H1 (cell line): Measurements from ENCODE around the gene ACSF2. TPM values are rescaled to one million over a fixed set of nuclear protein-coding genes. Genes with fewer than 3 reads are reported as not detected.

Experiments
- CHD7 ChIP-seq: fragments of 300-600 bp; sonication (generic); IDR thresholded peaks from 2 replicates; pipeline ENCODE4 v1.7.1; 2012; ENCODE audit warnings: low read length, moderate library complexity, mild to moderate bottlenecking, inconsistent platforms; ENCODE audit not compliant: insufficient replicate concordance
- KDM5A ChIP-seq: fragments of 200-600 bp; IDR thresholded peaks from 2 replicates; pipeline ENCODE4 v1.7.1; 2012; ENCODE audit warnings: mild to moderate bottlenecking, low read length, inconsistent platforms, mixed read lengths
- POLR2A ChIP-seq, 2 experiments: IDR thresholded peaks; 1 replicate in 1 of 2; 2 replicates in 1 of 2; pipeline ENCODE4 v1.6.1; 2011; ENCODE audit warnings: low read depth in 2 of 2, low read length in 2 of 2, mild to moderate bottlenecking in 2 of 2; ENCODE audit errors: control extremely low read depth in 1 of 2
- YY1 ChIP-seq: IDR thresholded peaks from 2 replicates; pipeline ENCODE4 v1.6.1; 2011; ENCODE audit warnings: low read depth, mild to moderate bottlenecking, low read length
- polyA plus RNA-seq, 7 experiments: library from polyadenylated mRNA; depleted of rRNA in 3 of 7; stranded (reverse) in 5 of 7; unstranded in 2 of 7; fragments of >200 nt in 5 of 7; fragments of 200-250 nt in 2 of 7; gene quantifications; 1 replicate in 5 of 7; 2 replicates in 1 of 7; 4 replicates in 1 of 7; pipeline versions ENCODE4 v1.2.1 to v1.2.3, GENCODE V29; 2011 to 2013; ENCODE audit warnings: missing spikeins in 2 of 7, mixed read lengths in 2 of 7
- total RNA-seq: library from RNA; stranded (reverse); fragmentation: NEBNext Ultra II Directional; extraction: Animal tissue kit (Norgen Biotek cat#: 25700); gene quantifications from 2 replicates; pipeline ENCODE4 v1.2.1, GENCODE V29; 2021
- TF ChIP-seq, protein P1 (sequence below): IDR thresholded peaks from 2 replicates; pipeline ENCODE4 v1.6.1; 2012; ENCODE audit warnings: inconsistent platforms

Gene ACSF2
- total and polyA plus RNA-seq, 2 of the 8 experiments (the other 6 are each of a cell fraction or from before 2014, with no cell fraction given): 14.5 to 16.3 TPM

DNA sequence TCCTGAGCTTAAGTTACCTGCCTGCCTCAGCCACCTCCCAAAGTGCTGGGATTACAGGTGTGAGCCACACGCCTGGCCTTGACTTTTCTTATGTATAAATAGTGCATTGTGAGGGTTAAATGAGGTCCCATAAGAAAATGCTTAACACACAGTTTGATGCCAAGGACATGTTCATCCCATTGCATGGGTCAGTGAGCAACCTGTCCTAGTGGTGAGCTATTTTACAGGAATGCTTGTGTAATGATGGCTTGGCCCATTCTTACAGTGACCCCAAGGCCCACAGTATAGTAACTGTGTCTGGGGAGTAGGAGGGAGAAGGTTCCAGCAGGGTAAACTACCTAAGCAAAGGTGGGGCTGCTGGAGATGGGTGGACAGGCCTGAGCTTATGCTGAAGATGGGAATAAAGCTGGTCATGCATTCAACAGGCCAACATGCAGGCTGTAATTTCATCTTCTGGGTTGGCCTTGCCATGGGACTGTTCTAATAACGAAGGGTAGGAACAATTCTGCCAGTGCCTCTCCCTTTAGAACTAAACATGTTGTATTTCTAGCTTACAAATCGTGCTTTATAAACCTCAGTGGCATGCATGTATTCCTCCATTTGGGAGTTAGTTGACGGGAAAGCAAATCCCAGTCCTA, 6.2 kb downstream of the ACSF2 start (continued):
- no peak for TF ChIP-seq CHD7
- no peak for TF ChIP-seq KDM5A
- TF ChIP-seq, protein P1, sequence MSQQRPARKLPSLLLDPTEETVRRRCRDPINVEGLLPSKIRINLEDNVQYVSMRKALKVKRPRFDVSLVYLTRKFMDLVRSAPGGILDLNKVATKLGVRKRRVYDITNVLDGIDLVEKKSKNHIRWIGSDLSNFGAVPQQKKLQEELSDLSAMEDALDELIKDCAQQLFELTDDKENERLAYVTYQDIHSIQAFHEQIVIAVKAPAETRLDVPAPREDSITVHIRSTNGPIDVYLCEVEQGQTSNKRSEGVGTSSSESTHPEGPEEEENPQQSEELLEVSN: no peak
- no peak for TF ChIP-seq POLR2A (IDR thresholded peaks at IDR 0.05; ENCODE audit: control extremely low read depth in 1 of 2, low read depth in 2 of 2, low read length in 2 of 2)
- TF ChIP-seq YY1: no peak
